Raji (cell line): ENCODE results near the gene GLCCI1.

ENCODE experiments used
- POLR2A ChIP-seq: IDR thresholded peaks from 2 replicates; pipeline ENCODE4 v1.6.1; 2011; ENCODE audit warnings: low read depth, low read length, control low read depth; ENCODE audit not compliant: insufficient read depth

GLCCI1 gene

DNA sequence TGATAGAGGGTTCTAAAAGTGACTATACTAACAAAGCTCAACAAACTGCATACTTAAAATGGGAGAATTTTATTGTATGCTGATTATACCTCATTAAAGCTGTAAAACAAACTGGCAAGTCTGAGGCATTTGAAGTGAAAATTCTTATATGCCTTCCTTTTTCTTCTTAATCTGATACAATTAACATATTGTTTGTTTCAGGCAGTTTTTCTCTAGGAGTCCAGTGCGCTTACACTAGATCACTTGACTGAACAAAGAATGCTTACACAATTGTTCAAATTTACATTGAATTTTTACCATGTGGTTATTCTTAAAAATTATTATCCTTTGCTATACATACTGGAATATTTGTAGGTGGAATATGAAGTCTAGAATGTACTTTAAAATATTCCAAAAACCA, 89.0 kb downstream of the GLCCI1 start:
- TF ChIP-seq POLR2A, result no peak

DNA sequence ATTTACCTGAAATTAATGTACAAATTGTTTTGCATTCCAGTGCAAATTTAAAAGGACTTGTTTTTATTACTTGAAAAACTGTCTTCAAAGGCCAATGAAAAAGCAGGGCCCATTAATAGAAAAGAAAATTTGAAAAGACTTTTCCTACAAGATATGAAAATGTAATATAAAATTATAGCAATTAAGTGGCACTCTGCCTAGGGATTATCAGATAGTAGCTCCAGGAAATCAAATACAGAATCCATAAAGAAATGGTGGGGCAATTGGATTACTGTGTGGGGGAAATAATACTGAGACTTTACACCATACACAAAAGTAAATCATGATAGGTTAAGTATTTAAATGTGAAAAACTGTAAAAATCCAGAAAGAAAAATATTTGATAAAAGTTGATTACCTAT, 89.7 kb downstream of the GLCCI1 start:
- TF ChIP-seq POLR2A, result no peak

DNA sequence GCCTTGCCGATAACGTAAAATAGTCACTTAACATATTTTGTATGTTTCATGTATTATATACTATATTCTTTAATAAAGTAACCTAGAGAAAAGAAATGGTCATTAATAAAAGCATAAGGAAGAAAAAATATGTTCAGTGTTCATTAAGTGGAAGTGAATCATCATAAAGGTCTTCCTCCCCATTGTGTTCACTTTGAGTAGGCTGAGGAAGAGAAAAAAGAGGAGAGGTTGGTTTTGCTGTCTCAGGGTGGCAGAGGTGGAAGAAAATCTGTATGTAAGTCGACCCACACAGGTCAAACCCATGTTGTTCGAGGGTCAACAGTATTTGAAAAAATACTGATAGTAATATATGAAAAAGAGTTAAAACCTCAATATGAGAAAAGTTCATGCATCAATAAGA, 90.3 kb downstream of the GLCCI1 start:
- no peak for TF ChIP-seq POLR2A

DNA sequence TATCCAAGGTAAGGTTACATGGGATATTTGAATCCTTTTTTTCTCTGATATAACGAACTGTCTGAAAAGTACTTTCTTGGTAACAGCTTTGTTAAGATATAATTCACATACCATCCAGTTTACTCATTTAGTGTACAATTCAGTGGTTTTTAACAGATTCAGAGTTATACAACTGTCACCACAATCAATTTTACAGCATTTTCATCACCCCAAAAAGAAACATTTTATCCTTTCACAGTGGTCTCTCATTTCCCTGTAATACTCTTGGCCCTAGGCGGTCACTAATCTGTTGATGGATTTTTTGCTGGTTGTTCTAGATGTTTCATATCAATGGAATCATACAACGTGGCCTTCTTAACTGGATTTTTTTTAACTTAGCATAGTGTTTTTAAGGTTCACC, 91.6 kb downstream of the GLCCI1 start:
- TF ChIP-seq POLR2A, result no peak

DNA sequence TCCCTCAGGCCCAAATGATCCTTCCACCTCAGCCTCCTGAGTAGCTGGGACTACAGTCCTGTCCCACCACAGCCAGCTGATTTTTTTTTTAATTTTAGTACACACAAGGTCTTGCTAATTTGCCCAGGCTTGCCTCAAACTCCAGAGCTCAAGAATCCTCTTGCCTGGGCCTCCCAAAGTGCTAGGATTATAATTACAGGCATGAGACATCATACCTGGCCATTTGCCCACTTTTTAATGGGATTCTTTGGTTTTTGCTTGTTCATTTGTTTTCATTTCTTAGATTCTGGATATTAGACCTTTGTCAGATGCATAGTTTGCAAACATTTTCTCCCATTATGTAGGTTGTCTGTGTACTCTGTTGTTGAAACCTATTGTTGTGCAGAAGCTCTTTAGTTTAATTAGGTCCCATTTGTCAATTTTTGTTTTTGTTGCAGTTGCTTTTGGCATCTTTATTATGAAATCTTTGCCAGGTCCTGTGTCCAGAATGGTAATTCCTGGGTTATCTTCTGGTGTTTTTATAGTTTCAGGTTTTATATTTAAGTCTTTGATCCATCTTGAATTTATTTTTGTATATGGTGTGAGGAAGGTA, 95.2 kb downstream of the GLCCI1 start:
- TF ChIP-seq POLR2A, result no peak

DNA sequence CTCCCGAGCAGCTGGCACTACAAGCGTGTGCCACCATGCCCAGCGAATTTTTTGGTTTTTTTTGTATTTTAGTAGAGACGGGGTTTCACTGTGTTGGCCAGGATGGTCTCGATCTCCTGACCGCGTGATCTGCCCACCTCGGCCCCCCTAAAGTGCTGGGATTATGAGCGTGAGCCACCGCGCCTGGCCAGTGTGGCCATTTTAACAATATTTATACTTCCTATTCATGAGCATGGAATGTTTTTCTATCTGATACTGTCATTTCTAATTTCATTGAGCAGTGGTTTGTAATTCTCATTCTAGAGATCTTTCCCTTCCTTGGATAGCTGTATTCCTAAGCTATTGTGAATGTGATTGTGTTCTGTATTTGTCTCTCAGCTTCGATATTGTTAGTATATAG, 96.2 kb downstream of the GLCCI1 start:
- TF ChIP-seq POLR2A, result no peak

DNA sequence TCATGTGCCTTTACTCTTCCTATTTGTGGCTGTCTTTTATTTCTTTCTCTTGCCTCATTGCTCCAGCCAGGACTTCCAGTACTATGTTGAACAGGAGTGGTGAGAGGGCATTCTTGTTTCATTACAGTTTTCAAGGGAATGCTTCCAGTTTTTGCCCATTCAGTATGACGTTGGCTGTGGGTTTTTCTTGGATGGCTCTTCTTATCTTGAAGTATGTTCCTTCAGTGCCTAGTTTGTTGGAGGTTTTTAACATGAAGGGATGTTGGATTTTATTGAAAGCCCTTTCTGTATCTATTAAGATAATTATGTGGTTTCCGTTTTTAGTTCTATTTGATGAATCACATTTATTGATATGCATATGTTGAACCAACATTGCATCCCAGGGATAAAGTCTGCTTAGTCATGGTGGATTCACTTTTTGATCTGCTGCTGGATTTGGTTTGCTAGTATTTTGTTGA, 96.8 kb downstream of the GLCCI1 start:
- no peak for TF ChIP-seq POLR2A

DNA sequence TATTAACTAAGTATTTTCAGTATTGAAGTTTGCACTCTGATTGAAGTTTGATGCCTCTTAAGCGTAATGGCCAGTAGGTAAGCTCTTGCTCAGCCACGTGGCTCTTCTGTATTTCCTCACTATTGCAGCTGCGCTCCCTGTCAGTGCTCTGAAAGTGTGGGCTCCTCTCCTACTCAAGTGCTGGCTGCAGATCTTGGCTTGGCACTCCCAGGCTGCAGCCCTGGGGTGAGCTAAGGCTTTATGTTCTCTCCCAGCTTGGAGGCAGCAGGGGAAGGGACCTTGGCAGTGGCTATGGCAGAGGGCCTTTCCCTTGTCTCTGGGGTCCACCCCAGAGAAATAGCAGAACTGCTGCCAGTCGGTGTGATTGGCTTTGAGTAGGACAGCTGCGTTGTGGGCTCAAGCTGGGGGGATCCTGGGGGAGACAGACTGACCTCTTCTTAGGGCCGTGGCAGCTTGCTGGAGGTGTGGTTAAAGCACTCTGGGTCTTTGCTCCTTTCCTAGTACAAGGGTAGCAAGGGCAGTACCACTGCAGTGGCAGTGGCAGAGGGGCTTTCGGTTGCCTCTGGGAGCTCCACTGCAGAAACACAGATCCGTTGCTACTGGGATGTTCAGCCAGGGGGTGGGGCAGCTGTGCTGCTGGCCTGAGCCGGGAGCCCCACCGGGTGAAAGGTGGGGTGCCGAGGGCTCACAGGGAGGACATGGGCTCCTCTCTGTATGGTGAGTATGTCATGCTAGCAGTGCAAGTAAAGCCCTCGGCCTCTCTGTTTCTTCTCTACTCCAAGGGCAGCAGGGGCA, 100.5 kb downstream of the GLCCI1 start:
- TF ChIP-seq POLR2A, result no peak

DNA sequence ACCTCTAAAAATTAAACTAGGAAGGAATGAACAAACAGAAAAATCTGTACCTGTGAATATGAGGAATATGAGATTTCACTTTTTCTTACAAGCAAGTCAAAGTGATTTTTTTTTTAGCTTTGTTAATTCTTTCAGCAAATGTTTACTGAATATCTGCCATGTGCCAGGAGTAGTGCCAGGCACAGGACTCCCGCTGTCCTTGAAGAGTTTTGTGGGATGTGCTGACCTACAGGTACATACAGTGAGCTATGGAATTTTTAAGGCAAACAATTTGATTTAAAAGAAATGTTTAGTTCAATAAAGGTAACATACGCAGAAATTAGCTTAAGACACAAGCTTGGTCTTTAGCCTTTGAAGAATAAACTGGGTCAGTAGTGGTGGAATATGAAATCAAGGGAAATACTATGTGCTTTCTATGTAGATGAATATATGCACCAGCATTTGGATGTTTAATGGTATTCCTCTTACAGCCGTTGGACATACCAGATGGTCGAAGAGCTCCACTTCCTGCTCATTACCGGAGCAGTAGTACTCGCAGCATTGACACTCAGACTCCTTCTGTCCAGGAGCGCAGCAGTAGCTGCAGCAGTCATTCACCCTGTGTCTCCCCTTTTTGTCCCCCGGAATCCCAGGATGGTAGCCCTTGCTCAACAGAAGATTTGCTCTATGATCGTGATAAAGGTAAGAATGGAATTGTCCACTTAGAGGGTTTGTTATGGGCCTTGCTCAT, 102.0 kb downstream of the GLCCI1 start:
- no peak for TF ChIP-seq POLR2A

DNA sequence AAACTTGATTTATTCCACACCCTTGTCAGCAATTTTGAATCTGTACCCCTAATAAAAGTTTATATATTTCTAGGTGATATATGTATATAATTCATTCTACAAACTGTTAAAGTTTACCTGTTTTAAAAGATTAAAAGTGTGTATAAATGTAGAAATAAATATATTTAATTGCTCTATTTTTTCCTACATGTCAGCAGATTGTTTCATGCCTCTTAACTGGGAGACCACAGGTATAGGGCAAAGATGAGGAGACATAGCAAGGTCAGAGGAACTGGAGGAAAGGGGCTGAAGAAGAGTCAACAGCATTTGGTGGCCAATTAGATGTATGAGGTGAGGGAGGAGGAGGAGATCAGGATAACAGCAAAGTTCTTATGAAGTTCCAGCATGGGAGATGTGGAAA, 109.8 kb downstream of the GLCCI1 start:
- no peak for TF ChIP-seq POLR2A

DNA sequence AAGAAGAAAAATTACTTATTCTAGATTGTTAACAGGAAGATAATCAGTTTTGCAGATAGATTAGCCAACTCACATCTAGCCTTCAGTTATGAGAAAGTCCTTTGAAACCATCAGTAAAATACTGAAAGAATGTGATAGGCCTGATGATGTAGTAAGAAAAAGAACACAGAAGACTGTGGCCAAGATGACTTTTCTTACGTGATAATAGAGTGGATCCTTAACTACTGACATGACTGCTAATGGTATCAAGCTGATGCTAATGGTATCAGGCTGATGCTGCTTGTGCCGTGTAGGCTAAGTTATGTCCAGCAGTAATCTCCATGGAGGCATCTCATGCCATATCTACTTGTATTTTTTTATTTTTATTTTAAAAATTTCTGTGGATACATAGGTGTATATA, 114.2 kb downstream of the GLCCI1 start:
- TF ChIP-seq POLR2A, result no peak

DNA sequence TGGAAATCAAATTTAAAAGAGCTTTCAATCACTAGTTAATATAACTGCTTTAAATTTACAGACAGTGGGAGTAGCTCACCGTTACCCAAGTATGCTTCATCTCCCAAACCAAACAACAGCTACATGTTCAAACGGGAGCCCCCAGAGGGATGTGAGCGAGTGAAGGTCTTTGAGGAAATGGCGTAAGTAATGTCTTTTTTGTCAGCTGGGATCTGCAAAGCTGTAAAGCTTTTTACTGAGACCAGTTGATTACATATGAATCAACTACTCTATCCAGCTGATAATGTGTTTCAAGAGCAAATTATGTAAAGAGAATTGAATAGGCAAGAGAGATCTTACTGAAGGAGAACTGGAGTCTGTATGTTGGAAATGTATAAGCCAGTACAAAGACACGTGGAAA, 116.2 kb downstream of the GLCCI1 start:
- no peak for TF ChIP-seq POLR2A

DNA sequence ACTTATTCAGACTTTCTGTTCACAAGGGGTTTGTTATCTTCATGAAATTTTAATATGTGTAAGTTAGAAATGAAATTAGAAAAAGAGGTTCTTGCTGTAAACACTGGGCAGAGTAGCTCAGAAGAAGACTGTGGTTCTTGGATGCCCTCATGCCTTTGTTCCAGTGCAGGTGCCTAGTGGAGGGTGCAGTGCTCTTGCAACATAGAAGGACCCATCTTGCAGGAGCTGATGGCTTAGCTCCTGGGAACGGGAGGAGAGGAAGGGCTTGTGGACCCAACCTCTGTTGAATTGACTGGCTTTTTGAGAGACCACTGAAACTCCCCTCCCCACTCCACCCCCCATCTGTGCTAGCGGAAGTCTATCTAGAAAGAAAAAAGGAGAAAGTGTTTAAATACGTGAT, 116.8 kb downstream of the GLCCI1 start:
- TF ChIP-seq POLR2A, result no peak

DNA sequence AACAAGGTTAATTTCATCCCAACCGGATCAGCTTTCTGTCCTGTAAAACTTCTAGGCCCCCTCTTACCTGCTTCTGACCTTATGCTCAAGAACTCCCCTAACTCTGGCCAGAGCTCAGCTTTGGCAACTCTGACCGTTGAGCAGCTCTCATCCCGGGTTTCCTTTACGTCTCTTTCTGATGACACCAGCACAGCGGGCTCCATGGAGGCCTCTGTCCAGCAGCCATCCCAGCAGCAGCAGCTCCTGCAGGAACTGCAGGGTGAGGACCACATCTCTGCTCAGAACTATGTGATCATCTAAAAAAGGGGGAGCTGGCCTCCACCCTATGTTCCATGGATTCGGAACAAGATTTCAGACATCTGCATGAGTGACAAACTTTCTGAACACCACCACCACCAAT, 117.6 kb downstream of the GLCCI1 start:
- no peak for TF ChIP-seq POLR2A

DNA sequence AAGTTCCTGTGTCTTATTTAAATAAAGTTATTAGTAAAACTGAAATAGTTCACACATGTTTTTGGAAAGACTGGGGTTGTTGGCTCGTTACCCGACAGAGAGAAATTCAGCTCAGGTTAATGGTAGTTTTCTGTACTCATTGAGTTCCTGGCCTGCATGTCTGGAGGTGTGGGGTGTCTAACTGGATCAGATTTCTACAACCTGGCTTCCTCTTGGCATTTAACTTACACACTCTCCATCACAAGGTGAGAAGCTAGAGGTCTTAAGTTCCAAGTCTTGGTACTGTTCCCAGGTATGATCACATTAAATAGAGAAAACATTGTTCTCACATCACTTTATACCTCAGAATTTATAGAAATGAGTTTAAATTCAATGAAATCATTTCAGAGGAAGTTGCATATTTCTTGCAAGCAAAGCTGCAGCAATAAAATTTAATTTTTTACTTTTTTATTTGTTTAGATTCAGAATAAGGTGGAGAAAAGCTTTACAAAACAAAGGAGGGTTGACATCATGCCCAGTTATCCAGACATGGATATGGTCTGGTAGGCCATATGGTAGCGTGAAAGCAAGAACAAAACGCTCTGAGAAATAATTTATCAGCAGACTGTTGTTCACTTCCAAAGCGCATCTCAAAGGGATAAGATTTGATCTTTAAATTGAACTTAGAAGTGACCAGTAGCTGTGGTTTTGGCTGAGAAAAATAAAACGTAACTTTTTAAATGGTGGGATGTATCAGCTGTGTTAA, 120.6 kb downstream of the GLCCI1 start:
- TF ChIP-seq POLR2A, result no peak
